Liver (tissue), 9 donors: ENCODE measurements around the gene PMFBP1. TPM values are rescaled to one million over a fixed set of nuclear protein-coding genes. Genes with fewer than 3 reads are reported as not detected.

ENCODE experiments used
- DNase-seq: peaks from one replicate; pipeline ENCODE4 v3.0.0-alpha.2; 2017; ENCODE audit warnings: low spot score
- H3K27ac ChIP-seq, 2 donors: one replicate each; pipeline ENCODE4 v1.7.0; 2013; ENCODE audit warnings: inconsistent platforms in 2 of 2, low read length in 2 of 2, control low read depth in 1 of 2, low read depth in 1 of 2, mild to moderate bottlenecking in 1 of 2
- H3K27me3 ChIP-seq, 4 donors: one replicate each; pipeline versions ENCODE4 v1.6.1 to v1.7.0; 2013; ENCODE audit warnings: low read length in 3 of 4, inconsistent platforms in 1 of 4, mild to moderate bottlenecking in 1 of 4, moderate library complexity in 1 of 4; ENCODE audit not compliant: control insufficient read depth in 4 of 4, insufficient read depth in 4 of 4
- H3K36me3 ChIP-seq, 4 donors: one replicate each; pipeline versions ENCODE4 v1.6.1 to v1.7.0; 2013; ENCODE audit warnings: low read length in 3 of 4, mild to moderate bottlenecking in 3 of 4, low read depth in 1 of 4, moderate library complexity in 1 of 4; ENCODE audit not compliant: control insufficient read depth in 4 of 4, insufficient read depth in 3 of 4
- H3K4me1 ChIP-seq, 4 donors: one replicate each; pipeline versions ENCODE4 v1.6.1 to v1.7.0; 2013; ENCODE audit warnings: low read length in 3 of 4, mild to moderate bottlenecking in 3 of 4, moderate library complexity in 1 of 4; ENCODE audit not compliant: control insufficient read depth in 4 of 4, insufficient read depth in 4 of 4
- H3K4me3 ChIP-seq, 3 donors: one replicate each; pipeline versions ENCODE4 v1.6.1 to v1.7.0; 2013; ENCODE audit warnings: low read length in 3 of 3, control low read depth in 1 of 3, low read depth in 1 of 3, mild to moderate bottlenecking in 1 of 3
- H3K9ac ChIP-seq, 2 donors: one replicate each; pipeline ENCODE4 v1.7.0; 2013; ENCODE audit warnings: low read length in 2 of 2, mild to moderate bottlenecking in 2 of 2, moderate library complexity in 2 of 2, control low read depth in 1 of 2, low read depth in 1 of 2
- H3K9me3 ChIP-seq, 4 donors: one replicate each; pipeline versions ENCODE4 v1.6.1 to v1.7.0; 2013; ENCODE audit warnings: low read length in 3 of 4; ENCODE audit not compliant: control insufficient read depth in 4 of 4
- CTCF ChIP-seq: fragments of 150-350 bp; IDR thresholded peaks from 2 replicates; pipeline ENCODE4 v1.5.1; 2017; ENCODE audit warnings: improper control_type of control experiment, low read depth, low read length; ENCODE audit not compliant: missing input control
- EGR1 ChIP-seq, 2 donors: IDR thresholded peaks; 2 replicates each; pipeline ENCODE4 v1.6.1; 2016 to 2018; ENCODE audit warnings: antibody characterized with exemption in 2 of 2, low read depth in 2 of 2
- FOXA1 ChIP-seq: IDR thresholded peaks from 2 replicates; pipeline ENCODE4 v1.6.1; 2016; ENCODE audit warnings: antibody characterized with exemption
- FOXA2 ChIP-seq: IDR thresholded peaks from 2 replicates; pipeline ENCODE4 v1.6.1; 2016; ENCODE audit warnings: antibody characterized with exemption
- GABPA ChIP-seq, 2 donors: IDR thresholded peaks in 1 of 2; conservative IDR thresholded peaks in 1 of 2; 2 replicates each; pipeline ENCODE4 v1.6.1; 2016; ENCODE audit warnings: antibody characterized with exemption in 2 of 2, mild to moderate bottlenecking in 1 of 2, moderate library complexity in 1 of 2
- HNF4A ChIP-seq, 2 donors: conservative IDR thresholded peaks; 2 replicates each; pipeline ENCODE4 v1.6.1; 2016; ENCODE audit warnings: antibody characterized with exemption in 2 of 2, mild to moderate bottlenecking in 2 of 2
- HNF4G ChIP-seq: IDR thresholded peaks from 2 replicates; pipeline ENCODE4 v1.6.1; 2016; ENCODE audit warnings: antibody characterized with exemption
- JUND ChIP-seq, 2 donors: IDR thresholded peaks; 2 replicates each; pipeline ENCODE4 v1.6.1; 2016; ENCODE audit warnings: antibody characterized with exemption in 2 of 2
- NR2F2 ChIP-seq: IDR thresholded peaks from 2 replicates; pipeline ENCODE4 v1.6.1; 2016; ENCODE audit warnings: antibody characterized with exemption
- RAD21 ChIP-seq, 2 donors: IDR thresholded peaks; 2 replicates each; pipeline ENCODE4 v1.6.1; 2016; ENCODE audit warnings: antibody characterized with exemption in 2 of 2, mild to moderate bottlenecking in 2 of 2
- RXRA ChIP-seq, 2 donors: IDR thresholded peaks; 2 replicates each; pipeline ENCODE4 v1.6.1; 2017 to 2018; ENCODE audit warnings: antibody characterized with exemption in 2 of 2, mild to moderate bottlenecking in 1 of 2
- SP1 ChIP-seq: IDR thresholded peaks from 2 replicates; pipeline ENCODE4 v1.6.1; 2018; ENCODE audit warnings: antibody characterized with exemption, mild to moderate bottlenecking
- TAF1 ChIP-seq: conservative IDR thresholded peaks from 2 replicates; pipeline ENCODE4 v1.6.1; 2016; ENCODE audit warnings: antibody characterized with exemption, mild to moderate bottlenecking
- YY1 ChIP-seq: IDR thresholded peaks from 2 replicates; pipeline ENCODE4 v1.6.1; 2016; ENCODE audit warnings: antibody characterized with exemption, mild to moderate bottlenecking
- WGBS: extraction: QIAGEN DNeasy Blood & Tissue Kit; methylation state at CpG from one replicate; pipeline ENCODE4 v1.1.7; 2013; 5-methylcytosine and 5-hydroxymethylcytosine counted together
- polyA plus RNA-seq, 2 donors: library from polyadenylated mRNA; stranded (reverse) in 1 of 2; unstranded in 1 of 2; fragments of 200-250 nt in 1 of 2; fragments of >200 nt in 1 of 2; fragmentation: Nextera tagmentation in 1 of 2; extraction: Ambion mirVana in 1 of 2; gene quantifications; one replicate each; pipeline versions ENCODE4 v1.2.1 to v1.2.3, GENCODE V29; 2013 to 2015
- total RNA-seq, 2 donors: library from RNA; depleted of rRNA; stranded (reverse); fragments of >200 nt; gene quantifications; one replicate each; pipeline ENCODE4 v1.2.3, GENCODE V29; 2014
- TF ChIP-seq, protein P1 (sequence below): IDR thresholded peaks from 2 replicates; pipeline ENCODE4 v1.6.1; 2016; ENCODE audit warnings: antibody characterized with exemption
- TF ChIP-seq, protein P2 (sequence below): IDR thresholded peaks from 2 replicates; pipeline ENCODE4 v1.6.1; 2016; ENCODE audit warnings: antibody characterized with exemption, mild to moderate bottlenecking
- TF ChIP-seq, protein P3 (sequence below): IDR thresholded peaks from 2 replicates; pipeline ENCODE4 v1.6.1; 2016; ENCODE audit warnings: antibody characterized with exemption
- TF ChIP-seq, protein P4 (sequence below): IDR thresholded peaks from 2 replicates; pipeline ENCODE4 v1.6.1; 2016; ENCODE audit warnings: antibody characterized with exemption
- donor health status: healthy.
- donor health status: healthy.
- donor health status: healthy.
- donor health status: healthy.
- donor health status: healthy.

The PMFBP1 gene
- total and polyA plus RNA-seq, 4 donors = 0.06 to 1.4 (median 0.29) TPM

DNA sequence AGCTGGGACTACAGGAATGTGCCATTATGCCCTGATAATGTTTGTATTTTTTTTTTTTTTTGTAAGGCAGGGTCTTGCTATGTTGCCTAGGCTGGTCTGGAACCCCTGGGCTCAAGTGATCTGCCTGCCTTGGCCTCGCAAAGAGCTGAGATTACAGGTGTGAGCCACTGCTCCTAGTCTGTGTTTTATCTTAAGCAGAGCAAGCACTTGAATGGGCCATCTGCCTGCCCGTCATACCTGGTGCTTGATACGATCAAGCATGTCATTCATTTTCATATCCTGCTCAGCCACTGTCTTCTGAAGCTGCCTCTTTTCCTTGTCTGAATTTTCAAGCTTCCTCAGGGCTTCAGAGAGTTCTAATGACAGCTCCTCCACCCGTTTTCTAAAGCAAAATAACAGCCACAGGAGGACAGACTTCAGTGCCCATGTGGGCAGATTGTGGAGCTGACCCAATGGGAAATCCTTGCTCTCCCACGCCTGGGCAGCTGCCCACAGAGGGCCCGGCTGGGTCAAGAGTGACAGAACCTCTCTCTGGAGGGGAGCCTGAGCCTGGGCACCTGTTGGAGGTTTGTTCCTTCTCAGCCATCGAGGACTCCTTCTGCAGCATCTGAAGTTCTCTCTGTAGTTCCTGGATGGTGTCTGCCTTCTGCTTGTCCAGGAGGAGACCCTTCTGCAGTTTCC, 41.8 kb downstream of the PMFBP1 start:
- DNase-seq = no peak
- TF ChIP-seq NR2F2 = no peak
- TF ChIP-seq, protein P1, sequence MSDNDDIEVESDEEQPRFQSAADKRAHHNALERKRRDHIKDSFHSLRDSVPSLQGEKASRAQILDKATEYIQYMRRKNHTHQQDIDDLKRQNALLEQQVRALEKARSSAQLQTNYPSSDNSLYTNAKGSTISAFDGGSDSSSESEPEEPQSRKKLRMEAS = no peak
- TF ChIP-seq, protein P2, sequence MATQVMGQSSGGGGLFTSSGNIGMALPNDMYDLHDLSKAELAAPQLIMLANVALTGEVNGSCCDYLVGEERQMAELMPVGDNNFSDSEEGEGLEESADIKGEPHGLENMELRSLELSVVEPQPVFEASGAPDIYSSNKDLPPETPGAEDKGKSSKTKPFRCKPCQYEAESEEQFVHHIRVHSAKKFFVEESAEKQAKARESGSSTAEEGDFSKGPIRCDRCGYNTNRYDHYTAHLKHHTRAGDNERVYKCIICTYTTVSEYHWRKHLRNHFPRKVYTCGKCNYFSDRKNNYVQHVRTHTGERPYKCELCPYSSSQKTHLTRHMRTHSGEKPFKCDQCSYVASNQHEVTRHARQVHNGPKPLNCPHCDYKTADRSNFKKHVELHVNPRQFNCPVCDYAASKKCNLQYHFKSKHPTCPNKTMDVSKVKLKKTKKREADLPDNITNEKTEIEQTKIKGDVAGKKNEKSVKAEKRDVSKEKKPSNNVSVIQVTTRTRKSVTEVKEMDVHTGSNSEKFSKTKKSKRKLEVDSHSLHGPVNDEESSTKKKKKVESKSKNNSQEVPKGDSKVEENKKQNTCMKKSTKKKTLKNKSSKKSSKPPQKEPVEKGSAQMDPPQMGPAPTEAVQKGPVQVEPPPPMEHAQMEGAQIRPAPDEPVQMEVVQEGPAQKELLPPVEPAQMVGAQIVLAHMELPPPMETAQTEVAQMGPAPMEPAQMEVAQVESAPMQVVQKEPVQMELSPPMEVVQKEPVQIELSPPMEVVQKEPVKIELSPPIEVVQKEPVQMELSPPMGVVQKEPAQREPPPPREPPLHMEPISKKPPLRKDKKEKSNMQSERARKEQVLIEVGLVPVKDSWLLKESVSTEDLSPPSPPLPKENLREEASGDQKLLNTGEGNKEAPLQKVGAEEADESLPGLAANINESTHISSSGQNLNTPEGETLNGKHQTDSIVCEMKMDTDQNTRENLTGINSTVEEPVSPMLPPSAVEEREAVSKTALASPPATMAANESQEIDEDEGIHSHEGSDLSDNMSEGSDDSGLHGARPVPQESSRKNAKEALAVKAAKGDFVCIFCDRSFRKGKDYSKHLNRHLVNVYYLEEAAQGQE = no peak
- no peak for TF ChIP-seq JUND (IDR thresholded peaks at IDR 0.05)
- TF ChIP-seq FOXA1 = no peak
- no peak for TF ChIP-seq FOXA2
- TF ChIP-seq TAF1 = no peak
- no peak for TF ChIP-seq GABPA (IDR thresholded peaks at IDR 0.05 in 1 of 2, conservative IDR thresholded peaks at IDR 0.05 in 1 of 2)
- TF ChIP-seq HNF4A (conservative IDR thresholded peaks at IDR 0.05) = no peak
- no peak for TF ChIP-seq RXRA (IDR thresholded peaks at IDR 0.05)
- TF ChIP-seq CTCF = no peak
- TF ChIP-seq, protein P3, sequence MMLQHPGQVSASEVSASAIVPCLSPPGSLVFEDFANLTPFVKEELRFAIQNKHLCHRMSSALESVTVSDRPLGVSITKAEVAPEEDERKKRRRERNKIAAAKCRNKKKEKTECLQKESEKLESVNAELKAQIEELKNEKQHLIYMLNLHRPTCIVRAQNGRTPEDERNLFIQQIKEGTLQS = no peak
- TF ChIP-seq RAD21 (IDR thresholded peaks at IDR 0.05) = no peak
- TF ChIP-seq SP1 = no peak
- TF ChIP-seq YY1 = no peak
- H3K27me3 ChIP-seq = no peaks in the 10 kb centered on the region
- WGBS = 89% methylated on average over 7 of the region's 7 CpGs
- no peak overlapping the region for H3K9ac ChIP-seq
- H3K4me1 ChIP-seq = peaks cover 0 to 5% (median 3%) of the 10 kb centered on the region in 4 donors
- no peak overlapping the region for H3K27ac ChIP-seq
- no peaks in the 10 kb centered on the region for H3K9me3 ChIP-seq
- no peak overlapping the region for H3K4me3 ChIP-seq
- no peaks in the 10 kb centered on the region for H3K36me3 ChIP-seq

DNA sequence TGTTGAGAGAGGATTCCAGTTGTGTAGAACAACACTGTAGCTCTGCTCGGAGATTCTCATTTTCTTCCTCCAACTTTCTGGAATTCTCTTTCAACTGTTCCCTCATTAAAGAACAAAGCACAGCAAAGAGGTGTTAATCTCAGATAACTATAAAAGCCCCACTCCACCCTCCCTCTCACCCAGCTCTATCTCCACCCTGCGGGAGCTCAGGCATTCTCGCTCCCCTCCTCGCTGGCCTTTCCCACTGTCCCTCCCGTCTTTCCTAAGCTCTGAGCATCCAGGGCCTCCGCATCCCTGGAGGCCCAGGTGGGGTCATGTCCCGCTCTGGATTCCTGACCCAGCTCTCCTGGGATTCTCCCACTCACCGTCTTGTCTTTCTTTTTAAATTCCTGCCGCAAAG, 43.3 kb downstream of the PMFBP1 start:
- no peaks in the 10 kb centered on the region for H3K27me3 ChIP-seq
- H3K27ac ChIP-seq = no peak overlapping the region
- no peaks in the 10 kb centered on the region for H3K9me3 ChIP-seq
- no peak overlapping the region for H3K9ac ChIP-seq
- H3K4me3 ChIP-seq = no peak overlapping the region
- TF ChIP-seq RAD21 (IDR thresholded peaks at IDR 0.05) (no peak), TAF1 (no peak), YY1 (no peak), JUND (IDR thresholded peaks at IDR 0.05) (no peak), RXRA (IDR thresholded peaks at IDR 0.05) (no peak), EGR1 (IDR thresholded peaks at IDR 0.05; ENCODE audit: low read depth in 2 of 2) (no peak), SP1 (no peak), NR2F2 (no peak), HNF4G (no peak), FOXA2 (no peak), CTCF (no peak)
- TF ChIP-seq, protein P4, sequence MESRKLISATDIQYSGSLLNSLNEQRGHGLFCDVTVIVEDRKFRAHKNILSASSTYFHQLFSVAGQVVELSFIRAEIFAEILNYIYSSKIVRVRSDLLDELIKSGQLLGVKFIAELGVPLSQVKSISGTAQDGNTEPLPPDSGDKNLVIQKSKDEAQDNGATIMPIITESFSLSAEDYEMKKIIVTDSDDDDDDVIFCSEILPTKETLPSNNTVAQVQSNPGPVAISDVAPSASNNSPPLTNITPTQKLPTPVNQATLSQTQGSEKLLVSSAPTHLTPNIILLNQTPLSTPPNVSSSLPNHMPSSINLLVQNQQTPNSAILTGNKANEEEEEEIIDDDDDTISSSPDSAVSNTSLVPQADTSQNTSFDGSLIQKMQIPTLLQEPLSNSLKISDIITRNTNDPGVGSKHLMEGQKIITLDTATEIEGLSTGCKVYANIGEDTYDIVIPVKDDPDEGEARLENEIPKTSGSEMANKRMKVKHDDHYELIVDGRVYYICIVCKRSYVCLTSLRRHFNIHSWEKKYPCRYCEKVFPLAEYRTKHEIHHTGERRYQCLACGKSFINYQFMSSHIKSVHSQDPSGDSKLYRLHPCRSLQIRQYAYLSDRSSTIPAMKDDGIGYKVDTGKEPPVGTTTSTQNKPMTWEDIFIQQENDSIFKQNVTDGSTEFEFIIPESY = no peak
- TF ChIP-seq, protein P3 = no peak
- TF ChIP-seq, protein P1 = no peak
- no peaks in the 10 kb centered on the region for H3K36me3 ChIP-seq
- DNase-seq = no peak
- WGBS = 80% methylated on average over 9 of the region's 9 CpGs
- peaks cover 0 to 7% (median 5%) of the 10 kb centered on the region in 4 donors for H3K4me1 ChIP-seq
